ENCODE data around the gene TTC39C.

The TTC39C gene

DNA sequence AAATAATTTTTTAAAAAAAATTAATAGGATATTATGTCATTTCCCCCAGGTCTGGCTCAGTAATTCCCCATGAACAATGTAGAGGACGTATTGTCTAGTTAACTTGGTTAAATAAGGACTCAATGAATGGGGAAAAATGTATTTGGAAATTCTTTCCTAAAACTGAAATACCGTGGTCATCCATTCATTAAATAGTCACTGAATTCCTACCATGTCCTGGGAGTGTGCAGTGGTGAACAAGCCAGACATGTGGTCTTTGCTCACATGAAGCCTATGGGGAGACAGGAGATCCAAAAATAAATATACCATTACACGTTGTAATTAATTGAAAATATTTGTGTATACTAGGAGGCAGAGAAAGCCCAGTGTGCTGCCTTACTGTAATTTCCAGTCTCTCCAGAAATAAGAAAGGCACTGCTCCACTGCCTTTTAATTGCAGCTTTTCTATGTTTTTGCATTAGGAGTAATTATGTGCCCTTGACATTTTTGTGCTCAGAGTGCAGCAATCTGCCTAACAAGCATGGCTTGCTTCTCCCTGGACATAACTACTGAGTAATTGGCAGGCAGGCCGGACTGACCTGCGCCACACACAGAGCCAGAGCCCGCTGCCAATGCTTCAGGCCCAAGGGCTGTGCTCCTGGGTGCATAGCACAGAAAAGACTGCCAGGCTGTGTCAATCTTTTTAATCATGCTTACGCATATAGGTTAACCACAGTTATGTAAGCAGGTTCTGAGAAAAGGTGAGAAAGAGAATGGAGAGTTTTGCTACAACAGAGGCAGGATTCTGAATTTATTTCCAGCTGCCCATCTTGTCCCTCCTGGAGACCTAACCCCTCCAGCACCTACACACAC, 22.2 kb upstream of the TTC39C start:
- peak; percentile 71 for DNase-seq (ENCODE audit: low spot score)

DNA sequence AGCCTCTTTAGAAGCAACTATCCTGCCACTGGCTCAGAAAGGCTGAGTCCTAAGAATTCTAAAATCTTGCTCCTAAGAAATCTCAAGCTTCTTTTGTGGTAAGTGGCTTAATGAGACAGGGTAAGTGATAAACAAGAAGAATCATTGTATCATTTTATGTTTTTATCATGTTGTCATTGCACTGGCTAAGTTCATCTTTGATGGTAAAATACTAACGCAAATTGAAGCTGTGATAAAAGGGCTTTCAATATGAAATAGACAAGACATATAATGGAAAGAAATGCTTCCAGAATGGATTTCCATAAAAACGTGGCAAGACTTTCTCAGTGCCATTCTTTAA, 21.6 kb upstream of the TTC39C start:
- DNase-seq (ENCODE audit: low spot score), result no peak

DNA sequence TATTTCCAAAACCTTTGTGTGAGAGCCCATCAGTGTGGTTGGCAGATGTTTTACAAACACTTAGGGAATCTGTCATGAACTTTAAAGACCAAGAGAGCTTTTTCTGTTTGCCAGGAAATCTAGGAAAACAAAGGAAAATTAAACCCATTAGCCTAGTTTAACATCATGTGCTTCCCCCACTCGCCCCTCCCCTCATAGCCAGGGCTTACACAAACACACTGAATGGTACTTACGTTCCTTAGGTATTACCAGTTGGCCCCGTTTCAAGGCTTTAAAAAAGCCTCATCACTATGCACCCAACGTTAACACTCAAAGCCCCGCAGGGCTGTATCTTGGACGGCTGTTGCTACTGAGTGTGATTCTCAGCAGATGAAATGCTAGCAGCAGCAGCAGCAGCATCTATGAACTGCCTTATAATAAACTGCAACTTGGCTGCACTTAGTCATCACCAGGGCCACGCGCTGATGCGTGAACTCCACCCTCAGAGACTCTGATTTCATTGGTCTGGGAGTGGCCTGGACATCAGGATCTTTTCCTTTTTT, 20.1 kb upstream of the TTC39C start:
- peak; percentile 42 for DNase-seq (ENCODE audit: low spot score)

DNA sequence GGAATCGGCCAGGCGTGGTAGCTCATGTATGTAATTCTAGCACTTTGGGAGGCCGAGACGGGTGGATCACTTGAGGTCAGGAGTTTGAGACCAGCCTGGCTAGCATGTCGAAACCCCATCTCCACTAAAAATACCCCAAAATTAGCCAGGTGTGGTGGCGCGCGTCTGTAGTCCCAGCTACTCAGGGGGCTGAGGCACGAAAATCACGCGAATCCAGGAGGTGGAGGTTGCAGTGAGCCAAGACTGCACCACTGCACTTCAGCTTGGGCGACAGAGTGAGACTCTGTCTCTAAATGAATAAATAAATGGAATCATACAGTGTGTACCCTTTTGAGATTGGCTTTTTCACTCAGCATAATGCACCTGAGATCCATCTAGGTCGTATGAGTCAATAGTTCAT, 19.4 kb upstream of the TTC39C start:
- DNase-seq (ENCODE audit: low spot score), result no peak

DNA sequence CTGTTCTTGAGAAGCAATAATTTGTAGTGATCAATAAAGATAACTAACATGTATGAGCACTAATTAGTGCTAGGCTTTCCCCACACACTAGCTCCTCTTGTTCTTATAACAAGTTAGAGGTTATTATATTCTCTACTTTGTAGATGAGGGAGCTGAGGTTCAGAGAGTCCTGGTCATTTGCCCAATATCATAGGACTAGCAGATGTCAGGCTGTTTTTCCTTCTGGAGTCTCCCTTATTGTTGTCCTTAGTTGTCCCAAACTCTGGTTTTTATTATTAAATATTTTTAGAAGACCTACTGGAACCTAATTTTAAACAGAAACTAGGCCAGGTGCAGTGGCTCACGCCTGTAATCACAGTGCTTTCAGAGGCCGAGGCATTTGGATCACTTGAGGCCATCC, 16.5 kb upstream of the TTC39C start:
- no peak for DNase-seq (ENCODE audit: low spot score)

- DNase-seq (ENCODE audit: low spot score), result no peak
Measured at GRCh38 chr18:23998820-23999219, 15.7 kb upstream of the TTC39C start.

DNA sequence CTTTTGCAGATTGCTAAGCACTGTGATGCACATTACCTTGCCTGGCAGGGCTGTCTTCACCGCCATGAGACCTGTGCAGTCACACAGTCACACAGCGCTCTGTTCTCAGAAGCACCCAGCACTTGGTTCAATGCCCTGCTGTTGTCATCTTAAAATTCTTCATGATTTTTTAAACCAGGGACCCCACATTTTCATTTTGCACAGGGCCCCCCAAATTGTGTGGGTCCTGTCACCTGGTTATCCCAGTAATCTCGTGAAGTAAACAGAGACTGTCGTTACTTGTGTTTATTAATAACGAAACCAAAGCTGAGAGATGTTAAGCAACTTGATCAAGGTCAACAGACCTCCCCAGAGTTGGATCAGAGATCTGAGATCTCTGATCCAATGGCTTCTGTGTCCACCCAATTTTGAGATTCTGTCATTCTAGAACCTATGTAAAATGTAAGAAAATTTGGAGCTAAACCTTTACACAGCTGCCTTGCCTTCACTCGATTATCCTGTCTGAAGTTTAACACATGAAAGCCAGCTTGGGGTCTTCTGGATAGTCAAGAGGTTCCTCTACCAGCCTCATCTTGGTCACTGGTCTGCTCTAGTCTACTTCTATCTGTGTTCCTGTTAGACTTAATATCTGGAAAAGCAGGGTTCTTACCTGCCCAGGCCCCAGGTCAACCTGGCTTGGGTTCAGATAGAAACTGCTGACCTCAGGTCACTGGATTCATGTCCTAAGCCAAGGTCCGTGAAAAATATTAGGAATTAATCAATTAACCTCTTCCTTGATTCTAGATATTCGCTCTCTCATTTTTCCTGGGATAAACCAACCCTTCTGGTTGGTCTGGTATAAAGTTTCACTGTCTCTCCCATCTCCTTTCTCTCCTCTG, 13.7 kb upstream of the TTC39C start:
- no peak for DNase-seq (ENCODE audit: low spot score)

DNA sequence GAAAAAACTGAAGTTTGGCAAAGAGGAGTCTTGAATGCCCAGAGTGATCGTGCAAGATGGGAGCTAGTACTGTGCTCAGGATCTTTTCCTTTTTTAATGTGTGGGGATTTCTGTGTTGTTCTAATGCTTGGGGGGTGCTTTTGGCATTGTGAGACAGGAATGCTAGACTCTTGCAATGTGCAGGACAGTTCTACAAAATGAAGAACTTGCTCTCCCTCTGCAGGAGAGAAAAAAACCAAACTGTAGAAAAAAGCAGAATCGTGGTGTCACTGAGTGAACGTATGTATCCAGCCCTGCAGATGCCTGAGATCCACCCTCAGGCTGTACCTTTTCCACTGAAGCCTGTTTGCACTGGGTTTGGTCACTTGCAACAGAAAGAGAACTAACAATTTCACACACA, 12.1 kb upstream of the TTC39C start:
- DNase-seq (ENCODE audit: low spot score), result no peak

GRCh38 chr18:24003288-24003687, 11.3 kb upstream of the TTC39C start:
- DNase-seq (ENCODE audit: low spot score), result no peak

DNA sequence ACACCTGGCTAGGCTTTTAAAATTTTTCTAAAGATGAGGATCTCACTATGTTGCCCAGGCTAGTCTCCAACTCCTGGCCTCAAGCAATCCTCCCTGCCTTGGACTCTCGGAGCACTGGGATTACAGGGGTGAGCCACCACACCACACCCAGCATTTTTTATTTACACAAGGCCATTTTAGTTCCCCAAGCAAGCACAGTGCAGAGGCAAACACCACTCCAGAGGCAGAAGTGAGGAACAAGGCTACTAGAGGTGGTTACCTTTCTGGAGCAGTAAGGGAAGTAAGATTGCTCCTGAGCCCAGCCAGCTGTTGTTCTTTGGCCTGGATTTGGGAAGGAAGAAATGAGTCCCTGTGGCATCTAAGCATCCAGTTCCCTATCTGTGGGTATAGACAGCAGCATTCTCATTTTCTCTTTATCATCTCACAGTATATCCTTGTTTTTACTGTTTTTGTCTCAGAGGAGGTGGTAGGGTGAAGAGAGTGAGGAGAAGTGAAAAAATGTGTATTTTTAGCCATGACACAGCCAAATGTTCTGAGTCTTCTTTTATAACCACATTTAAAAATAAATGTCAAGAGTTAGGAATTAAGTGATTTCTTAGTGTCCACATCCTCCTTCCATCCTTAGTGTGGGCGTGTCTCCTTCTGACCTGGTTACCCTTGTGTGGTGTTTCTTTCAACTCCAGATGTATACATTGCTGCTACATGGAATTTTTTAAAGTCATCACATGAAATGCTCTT, 10.5 kb upstream of the TTC39C start:
- DNase-seq (ENCODE audit: low spot score), result no peak

DNA sequence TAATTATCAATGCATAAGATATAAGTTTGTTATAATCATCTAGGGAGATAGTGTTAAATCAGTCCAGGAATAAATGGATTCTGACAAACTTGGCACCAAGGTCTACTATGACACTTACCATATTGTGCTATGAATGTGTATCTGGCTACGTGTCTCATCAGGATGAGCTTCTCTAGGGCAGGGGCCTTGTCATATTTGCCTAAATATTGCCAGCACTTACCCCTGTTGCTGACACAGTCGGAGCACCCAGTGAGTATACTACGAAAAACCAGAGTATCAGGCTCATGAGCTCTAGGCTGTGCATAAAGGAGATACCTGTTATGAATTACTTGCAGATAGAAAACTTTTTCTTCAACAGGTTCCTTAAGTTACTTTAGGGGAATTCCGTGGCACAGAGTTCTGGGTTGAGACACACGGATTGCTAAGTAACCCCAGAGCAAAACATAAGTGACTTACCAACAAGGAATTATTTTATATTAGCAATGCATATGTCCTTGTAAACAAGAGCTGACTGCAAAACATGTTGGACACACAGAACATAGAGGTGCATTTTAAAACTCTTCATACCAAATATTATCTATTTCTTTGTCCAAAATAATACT, 7.7 kb upstream of the TTC39C start:
- DNase-seq (ENCODE audit: low spot score), result no peak

- no peak for DNase-seq (ENCODE audit: low spot score)
Measured at GRCh38 chr18:24009246-24009645, 5.3 kb upstream of the TTC39C start.

DNA sequence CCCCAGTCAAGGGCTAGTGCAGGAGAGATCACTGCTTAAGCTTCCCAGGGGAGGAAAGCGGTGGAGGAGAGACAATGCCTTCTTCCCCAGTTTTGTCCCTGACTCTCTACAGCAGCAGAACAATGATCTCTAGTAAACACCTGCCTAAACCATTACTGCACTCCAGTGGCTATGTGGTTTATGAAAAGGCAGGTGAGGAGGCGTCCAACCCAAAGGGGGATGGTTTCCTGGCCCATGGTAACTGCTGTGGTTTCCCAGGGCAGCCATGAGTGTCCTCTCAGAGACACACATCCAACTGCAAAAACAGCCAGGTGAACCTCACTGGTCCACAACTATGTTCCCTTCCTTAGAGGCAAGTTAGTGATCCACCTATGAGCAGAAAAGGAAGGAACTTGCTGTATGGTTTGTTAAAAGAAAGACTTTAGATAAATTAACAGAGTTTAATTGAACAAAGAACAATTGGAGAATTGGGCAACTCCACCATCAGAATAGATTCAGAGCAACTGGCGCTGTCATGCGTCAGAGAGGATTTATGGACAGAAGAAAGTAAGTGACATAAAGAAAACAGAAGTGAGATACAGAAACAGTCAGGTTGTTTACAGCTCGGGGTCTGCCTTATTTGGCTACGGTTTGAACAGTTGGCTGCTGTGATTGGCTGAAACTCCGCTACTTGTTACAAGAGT, 4.8 kb upstream of the TTC39C start:
- peak; percentile 57 for DNase-seq (ENCODE audit: low spot score)

DNA sequence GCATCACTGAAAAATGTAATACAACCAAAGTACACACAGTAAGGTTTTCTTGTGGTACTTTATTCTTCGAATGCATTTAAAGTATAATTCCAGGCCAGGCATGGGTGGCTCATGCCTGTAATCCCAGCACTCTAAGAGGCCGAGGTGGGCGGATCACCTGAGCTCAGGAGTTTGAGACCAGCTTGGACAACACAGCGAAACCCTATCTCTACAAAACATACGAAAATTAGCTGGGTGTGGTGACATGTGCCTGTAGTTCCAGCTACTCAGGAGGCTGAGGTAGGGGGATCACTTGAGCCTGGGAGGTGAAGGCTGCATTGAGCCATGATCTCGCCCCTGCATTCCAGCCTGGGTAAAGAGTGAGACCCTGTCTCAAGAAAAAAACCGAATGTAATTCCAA, 3.9 kb upstream of the TTC39C start:
- DNase-seq (ENCODE audit: low spot score), result no peak

GRCh38 chr18:24011123-24011917, 3.2 kb upstream of the TTC39C start:
- peak; percentile 54 for DNase-seq (ENCODE audit: low spot score)

DNA sequence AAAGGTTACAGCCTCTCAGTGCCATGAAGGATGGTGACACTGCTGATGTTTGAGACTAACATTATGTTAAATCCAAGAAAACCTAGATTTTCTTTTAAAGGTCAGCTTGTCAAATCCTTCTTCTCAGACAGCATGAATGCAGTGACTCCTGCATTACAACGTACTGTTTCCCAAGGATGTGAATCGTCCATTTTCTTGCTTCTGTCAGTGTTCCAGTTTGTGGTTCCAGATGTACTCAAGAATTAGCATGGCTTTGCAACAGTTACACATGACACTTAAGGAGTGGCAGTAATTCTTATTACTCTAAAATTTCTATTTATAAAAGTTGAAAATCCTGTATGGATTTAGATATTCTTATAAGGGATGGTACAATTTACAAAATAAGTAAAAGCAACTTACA, 1.5 kb upstream of the TTC39C start:
- no peak for DNase-seq (ENCODE audit: low spot score)

- DNase-seq (ENCODE audit: low spot score), result no peak
Measured at GRCh38 chr18:24014986-24015638, 558 bp downstream of the TTC39C start.

GRCh38 chr18:24015639-24016631, 1.4 kb downstream of the TTC39C start:
- DNase-seq (ENCODE audit: low spot score), result no peak

DNA sequence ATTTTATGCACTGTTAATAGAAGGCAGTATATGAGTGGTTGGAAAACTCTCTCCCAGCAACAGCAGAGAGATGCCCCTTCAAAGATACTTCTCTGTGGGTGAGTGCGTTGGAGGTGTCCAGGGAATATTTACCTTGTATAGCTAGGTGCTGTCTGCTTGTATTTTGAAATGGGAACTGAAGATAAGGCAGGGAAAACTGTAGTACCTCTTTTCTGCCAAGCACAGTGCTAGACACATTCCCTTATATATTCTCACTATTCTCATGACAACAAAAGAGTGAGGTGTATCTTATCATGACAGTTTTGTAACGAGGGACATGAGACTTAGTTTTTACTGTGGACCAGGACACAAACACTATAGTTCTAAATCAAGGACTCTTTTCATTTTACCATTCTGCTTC, 2.1 kb downstream of the TTC39C start:
- no peak for DNase-seq (ENCODE audit: low spot score)

Data from CD4-positive, alpha-beta T cell treated with Interleukin-6 at 100 ng/mL for 8 hours (primary cell).